ENCODE measurements around the gene OASL.

OASL gene

DNA sequence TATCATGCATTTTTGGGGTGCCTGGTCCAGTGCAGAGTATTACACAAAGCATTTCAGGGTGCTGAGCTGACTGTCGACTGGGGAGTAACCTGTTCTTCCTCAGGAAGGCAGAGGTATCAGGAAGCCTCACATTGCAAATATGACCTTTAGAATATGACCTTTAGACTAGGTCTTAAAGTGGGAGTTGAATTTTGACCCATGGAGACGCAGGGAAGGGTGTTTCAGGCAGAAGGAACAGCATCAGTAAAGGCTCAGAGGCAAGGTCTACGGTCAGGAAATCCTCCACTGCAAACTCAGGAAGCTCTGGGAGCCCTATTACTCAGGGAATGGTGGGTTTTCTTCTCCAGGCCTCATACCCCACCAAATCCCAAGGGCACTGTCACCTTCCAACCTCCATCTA is 49.4 kb downstream of the OASL start:
- DNase-seq, result no peak

DNA sequence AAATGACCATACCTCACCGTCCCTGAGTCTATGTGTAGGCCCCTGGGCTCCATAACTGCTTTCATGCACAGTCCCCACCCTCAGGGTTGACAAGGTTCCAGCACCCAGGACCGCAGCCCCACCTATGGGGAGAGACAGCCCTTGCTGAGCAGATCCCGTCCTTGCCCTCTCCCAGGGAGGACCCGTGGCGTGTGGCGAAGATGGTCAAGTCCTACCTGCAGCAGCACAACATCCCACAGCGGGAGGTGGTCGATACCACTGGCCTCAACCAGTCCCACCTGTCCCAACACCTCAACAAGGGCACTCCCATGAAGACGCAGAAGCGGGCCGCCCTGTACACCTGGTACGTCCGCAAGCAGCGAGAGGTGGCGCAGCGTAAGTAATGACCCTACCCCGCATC is 50.4 kb downstream of the OASL start:
- no peak for DNase-seq

DNA sequence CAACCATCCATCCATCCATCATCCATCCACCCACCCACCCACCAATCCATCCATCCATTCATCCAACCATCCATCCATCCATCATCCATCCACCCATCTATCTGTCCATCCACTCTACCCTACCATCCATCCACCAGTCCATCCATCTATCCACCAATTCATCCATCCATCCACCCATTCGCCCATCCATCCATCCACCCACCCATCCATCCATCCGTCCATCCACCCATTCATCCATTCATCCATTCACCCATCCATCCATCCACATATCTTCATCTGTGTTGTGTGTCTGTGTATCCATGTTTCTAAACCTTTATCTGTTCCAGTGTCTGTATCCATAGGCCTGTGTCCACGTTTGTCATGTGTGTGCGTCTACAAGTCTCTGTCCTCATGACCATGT is 50.8 kb downstream of the OASL start:
- DNase-seq, result no peak

- DNase-seq, result no peak
These were observed 54.6 kb downstream of the OASL start for GRCh38 chr12:120984351-120984898.

DNA sequence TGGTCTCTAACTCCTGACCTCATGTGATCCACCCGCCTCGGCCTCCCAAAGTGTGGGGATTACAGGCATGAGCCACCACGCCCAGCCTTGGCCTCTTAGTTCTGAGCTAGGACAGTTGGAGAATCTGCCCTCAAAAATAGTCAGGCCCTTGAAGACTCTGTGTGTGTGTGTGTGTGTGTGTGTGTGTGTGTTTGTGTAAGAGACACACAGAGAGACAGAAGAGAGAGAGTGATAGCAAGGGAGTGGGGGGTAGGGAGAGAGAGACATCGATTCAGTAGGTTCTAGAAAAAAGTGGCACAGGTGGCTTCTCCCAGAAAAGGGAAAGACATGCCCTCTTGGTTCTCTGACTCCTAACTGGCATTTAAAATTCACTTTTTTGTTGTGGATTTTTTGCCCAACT is 55.3 kb downstream of the OASL start:
- DNase-seq, result no peak

- no peak for DNase-seq
These were observed 56.4 kb downstream of the OASL start for GRCh38 chr12:120982659-120983058.

GRCh38 chr12:120981407-120981941 is 57.6 kb downstream of the OASL start:
- no peak for DNase-seq

DNA sequence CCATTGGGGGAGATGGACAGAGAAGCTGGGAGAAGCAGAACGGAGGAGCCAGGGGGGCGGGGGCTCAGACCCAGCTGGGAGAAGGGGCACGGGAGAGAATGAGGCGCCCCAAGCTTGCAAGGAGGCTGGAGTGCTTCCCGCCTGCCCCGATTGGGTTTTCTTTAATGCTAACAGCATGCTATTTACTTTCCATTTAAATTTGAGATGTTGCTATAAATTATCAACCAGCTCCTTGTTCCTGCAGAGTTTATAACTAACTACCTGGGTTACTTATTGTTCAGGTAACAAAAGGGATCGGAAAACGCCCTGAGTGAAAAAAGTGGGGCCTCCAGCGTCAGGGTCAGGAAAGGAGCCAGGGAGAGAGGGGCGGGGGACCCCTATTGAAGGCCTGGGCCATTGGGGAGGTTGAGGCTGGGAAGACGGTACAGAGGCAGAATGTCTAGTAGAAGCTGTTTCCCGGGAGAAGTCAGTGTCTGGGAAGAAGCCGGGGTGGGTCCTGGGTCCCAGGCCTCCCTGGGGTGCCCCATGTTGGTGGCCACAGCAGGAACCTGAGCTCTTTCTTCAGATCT is 58.2 kb downstream of the OASL start:
- no peak for DNase-seq

DNA sequence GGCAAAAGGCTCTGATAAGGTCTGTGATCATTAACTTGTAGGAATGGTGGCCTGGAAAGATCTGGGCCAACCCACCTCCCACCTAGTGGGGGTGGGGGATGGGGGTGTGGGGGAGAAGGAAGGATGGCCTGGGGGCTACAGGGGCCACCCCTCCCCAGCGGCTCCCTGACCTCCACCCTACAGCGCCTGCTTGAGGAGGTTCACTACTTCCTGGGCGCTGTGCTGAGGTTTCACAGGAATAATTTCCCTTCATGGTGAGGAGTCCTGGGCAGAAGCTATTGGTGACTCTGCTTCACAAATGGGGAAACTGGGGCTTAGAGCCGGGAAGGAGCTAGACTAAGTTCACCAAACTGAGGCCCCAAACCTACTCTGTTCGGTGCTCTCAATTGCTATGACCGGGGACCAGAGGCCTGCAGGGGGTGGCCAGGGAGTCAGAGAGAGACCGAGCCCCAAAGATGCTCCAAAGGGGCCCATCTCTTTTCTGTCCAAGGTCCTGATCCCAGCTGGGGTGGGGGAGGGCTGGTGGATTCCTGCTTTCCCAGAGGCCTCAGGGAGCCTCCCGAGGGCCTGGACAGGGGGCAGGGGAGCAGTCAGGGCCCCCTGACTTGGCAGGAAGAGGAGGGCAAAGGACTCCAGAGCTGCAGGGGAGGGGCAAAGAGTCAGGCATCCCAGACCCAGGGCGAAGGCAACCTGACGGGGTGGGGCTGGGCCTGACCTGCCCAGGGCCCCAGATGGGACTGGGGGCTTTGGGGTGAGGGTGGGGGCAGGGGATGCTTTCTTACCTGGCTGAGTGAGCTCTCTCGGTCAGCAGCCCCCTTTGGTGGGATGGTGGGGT is 59.0 kb downstream of the OASL start:
- no peak for DNase-seq

- DNase-seq, result no peak
These were observed 59.7 kb downstream of the OASL start for GRCh38 chr12:120979220-120979861.

- DNase-seq, result no peak
These were observed 60.5 kb downstream of the OASL start, which contains the start of gene HNF1A for GRCh38 chr12:120978296-120979219. Gene HNF1A (plus strand): TSS chr12:120978543. CDS start chr12:120978769, 226 bp downstream.

GRCh38 chr12:120977531-120978295 is 61.3 kb downstream of the OASL start:
- no peak for DNase-seq

- no peak for DNase-seq
These were observed 66.0 kb downstream of the OASL start for GRCh38 chr12:120972870-120973543.

DNA sequence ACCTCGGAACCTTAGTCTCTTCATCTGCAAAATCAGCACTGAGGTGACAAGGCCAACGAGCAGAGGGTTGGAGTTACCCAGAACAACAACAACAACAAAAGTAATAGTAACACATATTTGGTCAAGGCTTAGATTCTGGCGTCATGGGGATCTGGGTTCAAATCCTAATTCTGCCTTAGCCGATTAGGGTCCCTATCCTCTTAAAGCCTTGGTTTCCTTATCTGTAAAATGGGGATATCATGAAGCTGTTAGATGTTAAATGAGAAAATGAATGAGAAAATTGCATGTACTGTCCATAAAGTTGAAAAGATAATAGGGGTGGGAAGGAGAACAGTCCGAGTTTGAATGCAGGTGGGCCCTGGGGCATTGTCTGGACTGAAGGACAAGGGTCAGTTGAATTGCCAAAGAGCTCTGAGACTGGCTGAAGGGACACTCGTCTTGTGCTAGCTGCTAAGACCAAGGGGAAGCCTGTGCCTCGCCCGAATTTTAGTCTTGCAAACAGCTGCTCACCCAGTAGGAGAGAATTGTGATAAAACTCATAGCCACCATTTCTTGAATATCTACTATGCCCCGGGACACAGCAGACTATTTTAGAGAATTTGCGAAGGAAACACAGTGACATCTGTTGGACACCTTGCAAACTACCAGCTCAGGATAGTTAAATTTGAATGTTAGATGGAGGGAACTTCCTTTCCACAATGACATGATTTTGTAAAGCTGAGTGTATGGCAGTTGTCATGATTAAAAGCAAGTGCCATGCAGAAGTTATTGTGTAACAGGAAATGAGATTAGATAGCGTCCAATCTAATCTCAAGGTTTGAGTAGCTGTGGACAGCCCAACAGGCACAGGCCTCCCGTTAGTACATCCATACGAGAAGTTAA is 67.5 kb downstream of the OASL start:
- DNase-seq, result peak; percentile 37

GRCh38 chr12:120970310-120970709 is 68.7 kb downstream of the OASL start:
- no peak for DNase-seq

All from right hindlimb (tissue), 1 donor.